HCT116 (cell line): ENCODE data around the gene KCNQ1OT1.

ENCODE experiments used
- CEBPB ChIP-seq: IDR thresholded peaks from 2 replicates; pipeline ENCODE4 v1.6.1; 2012; ENCODE audit warnings: low read depth
- CTCF ChIP-seq, 3 experiments: fragments of 200-600 bp in 1 of 3; sonication (generic) in 1 of 3; IDR thresholded peaks in 2 of 3; conservative IDR thresholded peaks in 1 of 3; 2 replicates each; pipeline ENCODE4 v1.5.1; 2012 to 2017; ENCODE audit warnings: low read depth in 2 of 3, low read length in 2 of 3, antibody characterized with exemption in 1 of 3, borderline replicate concordance in 1 of 3, control low read depth in 1 of 3, mild to moderate bottlenecking in 1 of 3, mixed read lengths in 1 of 3, mixed run types in 1 of 3, moderate library complexity in 1 of 3; ENCODE audit not compliant: insufficient read depth in 1 of 3
- EGR1 ChIP-seq: IDR thresholded peaks from 2 replicates; pipeline ENCODE4 v1.6.1; 2012; ENCODE audit warnings: low read depth
- EZH2 ChIP-seq: fragments of 200-600 bp; sonication (generic); IDR thresholded peaks from 2 replicates; pipeline ENCODE4 v1.6.1; 2017; ENCODE audit warnings: antibody characterized with exemption, mixed run types
- EZH2phosphoT487 ChIP-seq: fragments of 200-600 bp; IDR thresholded peaks from 2 replicates; pipeline ENCODE4 v1.6.1; 2018; ENCODE audit warnings: antibody characterized with exemption, borderline replicate concordance
- JUND ChIP-seq: IDR thresholded peaks from 2 replicates; pipeline ENCODE4 v1.6.1; 2012
- POLR2A ChIP-seq: IDR thresholded peaks from 2 replicates; pipeline ENCODE4 v1.7.0; 2011; ENCODE audit warnings: borderline replicate concordance; ENCODE audit not compliant: insufficient read depth, insufficient read length; ENCODE audit errors: extremely low read depth
- POLR2AphosphoS5 ChIP-seq: IDR thresholded peaks from 2 replicates; pipeline ENCODE4 v1.6.1; 2011; ENCODE audit warnings: mild to moderate bottlenecking, low read depth, low read length, moderate library complexity
- SP1 ChIP-seq: IDR thresholded peaks from 2 replicates; pipeline ENCODE4 v1.6.1; 2012; ENCODE audit warnings: low read depth
- ZNF274 ChIP-seq: fragments of 200-500 bp; sonication (Bioruptor generic); IDR thresholded peaks from 2 replicates; pipeline ENCODE4 v1.6.1; 2014; ENCODE audit warnings: mild to moderate bottlenecking, low read depth, low read length, inconsistent platforms
- TF ChIP-seq, protein P1 (sequence below): IDR thresholded peaks from 2 replicates; pipeline ENCODE4 v1.6.1; 2012; ENCODE audit warnings: low read depth

GRCh38 chr11:2584434-2584811 lies 115.4 kb downstream of the KCNQ1OT1 start:
- TF ChIP-seq ZNF274 (no peak), CTCF (IDR thresholded peaks at IDR 0.05 in 2 of 3, conservative IDR thresholded peaks at IDR 0.05 in 1 of 3; ENCODE audit: borderline replicate concordance in 1 of 3, insufficient read depth in 1 of 3, low read depth in 2 of 3, low read length in 2 of 3) (no peak), EZH2phosphoT487 (no peak), POLR2A (no peak), EGR1 (no peak), CEBPB (no peak), SP1 (no peak), JUND (no peak), EZH2 (no peak), POLR2AphosphoS5 (no peak)
- TF ChIP-seq, protein P1, sequence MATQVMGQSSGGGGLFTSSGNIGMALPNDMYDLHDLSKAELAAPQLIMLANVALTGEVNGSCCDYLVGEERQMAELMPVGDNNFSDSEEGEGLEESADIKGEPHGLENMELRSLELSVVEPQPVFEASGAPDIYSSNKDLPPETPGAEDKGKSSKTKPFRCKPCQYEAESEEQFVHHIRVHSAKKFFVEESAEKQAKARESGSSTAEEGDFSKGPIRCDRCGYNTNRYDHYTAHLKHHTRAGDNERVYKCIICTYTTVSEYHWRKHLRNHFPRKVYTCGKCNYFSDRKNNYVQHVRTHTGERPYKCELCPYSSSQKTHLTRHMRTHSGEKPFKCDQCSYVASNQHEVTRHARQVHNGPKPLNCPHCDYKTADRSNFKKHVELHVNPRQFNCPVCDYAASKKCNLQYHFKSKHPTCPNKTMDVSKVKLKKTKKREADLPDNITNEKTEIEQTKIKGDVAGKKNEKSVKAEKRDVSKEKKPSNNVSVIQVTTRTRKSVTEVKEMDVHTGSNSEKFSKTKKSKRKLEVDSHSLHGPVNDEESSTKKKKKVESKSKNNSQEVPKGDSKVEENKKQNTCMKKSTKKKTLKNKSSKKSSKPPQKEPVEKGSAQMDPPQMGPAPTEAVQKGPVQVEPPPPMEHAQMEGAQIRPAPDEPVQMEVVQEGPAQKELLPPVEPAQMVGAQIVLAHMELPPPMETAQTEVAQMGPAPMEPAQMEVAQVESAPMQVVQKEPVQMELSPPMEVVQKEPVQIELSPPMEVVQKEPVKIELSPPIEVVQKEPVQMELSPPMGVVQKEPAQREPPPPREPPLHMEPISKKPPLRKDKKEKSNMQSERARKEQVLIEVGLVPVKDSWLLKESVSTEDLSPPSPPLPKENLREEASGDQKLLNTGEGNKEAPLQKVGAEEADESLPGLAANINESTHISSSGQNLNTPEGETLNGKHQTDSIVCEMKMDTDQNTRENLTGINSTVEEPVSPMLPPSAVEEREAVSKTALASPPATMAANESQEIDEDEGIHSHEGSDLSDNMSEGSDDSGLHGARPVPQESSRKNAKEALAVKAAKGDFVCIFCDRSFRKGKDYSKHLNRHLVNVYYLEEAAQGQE = no peak
